ENCODE data around the gene MAPK9.

The MAPK9 gene

GRCh38 chr5:180291943-180292831 is at the start of gene MAPK9:
MAPK9 (minus strand) TSS chr5:180292083; CDS start chr5:180280561, 11,522 bp downstream.
- DNase-seq (ENCODE audit: low read depth), result peak; percentile 68

GRCh38 chr5:180341595-180341994 is 49.7 kb upstream of the MAPK9 start:
- DNase-seq (ENCODE audit: low read depth), result no peak

- no peak for DNase-seq (ENCODE audit: low read depth)
Measured at GRCh38 chr5:180340856-180341255, 49.0 kb upstream of the MAPK9 start.

GRCh38 chr5:180339583-180340183 is 47.8 kb upstream of the MAPK9 start:
- no peak for DNase-seq (ENCODE audit: low read depth)

- no peak for DNase-seq (ENCODE audit: low read depth)
Measured at GRCh38 chr5:180338001-180338707, 46.3 kb upstream of the MAPK9 start.

- DNase-seq (ENCODE audit: low read depth), result no peak
Measured at GRCh38 chr5:180336234-180337020, 44.5 kb upstream of the MAPK9 start.

- no peak for DNase-seq (ENCODE audit: low read depth)
Measured at GRCh38 chr5:180335614-180336233, 43.8 kb upstream of the MAPK9 start.

- no peak for DNase-seq (ENCODE audit: low read depth)
Measured at GRCh38 chr5:180334751-180335613, 43.1 kb upstream of the MAPK9 start.

- DNase-seq (ENCODE audit: low read depth), result no peak
Measured at GRCh38 chr5:180334176-180334575, 42.3 kb upstream of the MAPK9 start.

GRCh38 chr5:180333661-180334060 is 41.8 kb upstream of the MAPK9 start:
- DNase-seq (ENCODE audit: low read depth), result no peak

GRCh38 chr5:180332861-180333260 is 41.0 kb upstream of the MAPK9 start:
- no peak for DNase-seq (ENCODE audit: low read depth)

- no peak for DNase-seq (ENCODE audit: low read depth)
Measured at GRCh38 chr5:180332051-180332517, 40.2 kb upstream of the MAPK9 start.

- DNase-seq (ENCODE audit: low read depth), result no peak
Measured at GRCh38 chr5:180331647-180331950, 39.7 kb upstream of the MAPK9 start.

- DNase-seq (ENCODE audit: low read depth), result no peak
Measured at GRCh38 chr5:180330810-180331646, 39.1 kb upstream of the MAPK9 start.

GRCh38 chr5:180330270-180330648 is 38.4 kb upstream of the MAPK9 start:
- no peak for DNase-seq (ENCODE audit: low read depth)

GRCh38 chr5:180329606-180330269 is 37.9 kb upstream of the MAPK9 start:
- no peak for DNase-seq (ENCODE audit: low read depth)

- no peak for DNase-seq (ENCODE audit: low read depth)
Measured at GRCh38 chr5:180329138-180329435, 37.2 kb upstream of the MAPK9 start.

GRCh38 chr5:180328296-180329137 is 36.6 kb upstream of the MAPK9 start:
- DNase-seq (ENCODE audit: low read depth), result peak; percentile 73
